Transverse colon (tissue), 4 donors: ENCODE data around the gene ZMAT2. TPM values are rescaled to one million over a fixed set of nuclear protein-coding genes. Genes with fewer than 3 reads are reported as not detected.

Source experiments
- DNase-seq: peaks from one replicate; pipeline ENCODE4 v3.0.0-alpha.2; 2019
- H3K27ac ChIP-seq, 4 donors: fragments of 200-600 bp; sonication (generic); 2 replicates each; pipeline ENCODE4 v1.5.1; 2016 to 2018; ENCODE audit warnings: inconsistent platforms in 4 of 4
- H3K27me3 ChIP-seq: fragments of 200-600 bp; sonication (generic); 2 replicates; pipeline ENCODE4 v1.5.1; 2017; ENCODE audit warnings: inconsistent platforms
- H3K36me3 ChIP-seq, 4 donors: fragments of 200-600 bp; sonication (generic); 2 replicates each; pipeline ENCODE4 v1.5.1; 2017 to 2019; ENCODE audit warnings: inconsistent platforms in 4 of 4
- H3K4me1 ChIP-seq, 4 donors: fragments of 200-600 bp; sonication (generic); 2 replicates each; pipeline ENCODE4 v1.5.1; 2017 to 2020; ENCODE audit warnings: inconsistent platforms in 4 of 4
- H3K4me3 ChIP-seq, 4 donors: fragments of 200-600 bp; sonication (generic); 1 replicate in 1 of 4; 2 replicates in 3 of 4; pipeline versions ENCODE4 v1.5.1 to v1.6.1; 2017 to 2019; ENCODE audit warnings: inconsistent platforms in 4 of 4
- H3K9me3 ChIP-seq, 2 donors: fragments of 200-600 bp; sonication (generic); 2 replicates each; pipeline ENCODE4 v1.5.1; 2017 to 2019; ENCODE audit warnings: inconsistent platforms in 2 of 2
- CTCF ChIP-seq, 5 experiments: fragments of 200-600 bp in 3 of 5; fragments of 450-650 bp in 2 of 5; sonication (generic) in 3 of 5; IDR thresholded peaks; 1 replicate in 2 of 5; 2 replicates in 3 of 5; pipeline ENCODE4 v1.5.1; 2016 to 2017; ENCODE audit warnings: antibody characterized with exemption in 5 of 5, inconsistent platforms in 3 of 5, mild to moderate bottlenecking in 2 of 5, moderate library complexity in 1 of 5
- EP300 ChIP-seq: sonication (generic); formaldehyde crosslinking; IDR thresholded peaks from one replicate; pipeline ENCODE4 v1.6.1; 2017; ENCODE audit warnings: antibody characterized with exemption, low read depth
- POLR2A ChIP-seq: fragments of 450-650 bp; IDR thresholded peaks from one replicate; pipeline ENCODE4 v1.6.1; 2016; ENCODE audit warnings: antibody characterized with exemption, mild to moderate bottlenecking, moderate library complexity
- POLR2AphosphoS5 ChIP-seq, 3 donors: sonication (generic); formaldehyde crosslinking; IDR thresholded peaks; one replicate each; pipeline ENCODE4 v1.6.1; 2016; ENCODE audit warnings: antibody characterized with exemption in 3 of 3
- WGBS, 2 donors: methylation state at CpG; one replicate each; pipeline ENCODE4 v1.1.5; 2018; ENCODE audit warnings: low coverage in 1 of 2; 5-methylcytosine and 5-hydroxymethylcytosine counted together
- in situ Hi-C, 4 donors: fragments of 200-750 bp; cut with MboI; loops; one replicate each; pipeline versions ENCODE4 v1.15.0 to v1.15.1; 2017; ENCODE audit warnings: low sequenced_read_pairs in 3 of 4, low pct_ligation_motif_present in 1 of 4, low pct_unique_long_range_greater_than_20kb in 1 of 4
- intact Hi-C: fragments of 100-400 bp; cut with DNase I; formaldehyde crosslinking; loops from one replicate; pipeline ENCODE4 v1.15.1; 2023; ENCODE audit warnings: low total_unique reads
- small RNA-seq, 4 donors: library from RNA; depleted of rRNA; stranded (forward); fragments of <200 nt; gene quantifications; one replicate each; pipeline ENCODE3, GENCODE V24; 2016
- total RNA-seq, 4 donors: library from RNA; depleted of rRNA; stranded (reverse); fragments of >200 nt; gene quantifications; one replicate each; pipeline ENCODE4 v1.1.0, GENCODE V29; 2016

ZMAT2 gene
- total RNA-seq, 4 donors from 2014 or later = 6.7 to 41.3 (median 23.1) TPM

GRCh38 chr5:140741967-140742366 lies 41.7 kb downstream of the ZMAT2 start:
- TF ChIP-seq EP300 (no peak), POLR2A (no peak), POLR2AphosphoS5 (IDR thresholded peaks at IDR 0.05) (no peak), CTCF (IDR thresholded peaks at IDR 0.05) (no peak)
- intact Hi-C loops = no loop called here
- no peaks in the 10 kb centered on the region for H3K9me3 ChIP-seq
- H3K27me3 ChIP-seq = peaks cover 10% of the 10 kb centered on the region
- no peaks in the 10 kb centered on the region for H3K36me3 ChIP-seq
- DNase-seq = no peak
- no peak overlapping the region for H3K27ac ChIP-seq
- in situ Hi-C loops = no loop called here
- H3K4me3 ChIP-seq = no peak overlapping the region
- no peaks in the 10 kb centered on the region for H3K4me1 ChIP-seq
- WGBS, 2 donors = 80 to 100% methylated on average over 1 of the region's 1 CpG

GRCh38 chr5:140753561-140753960 lies 53.3 kb downstream of the ZMAT2 start:
- intact Hi-C loops (no loop called here), in situ Hi-C loops (no loop called here)
- DNase-seq = no peak
- Histone ChIP-seq H3K4me3 (no peak overlapping the region), H3K9me3 (peaks cover 25 to 32% of the 10 kb centered on the region in 2 donors), H3K27me3 (no peaks in the 10 kb centered on the region), H3K27ac (no peak overlapping the region), H3K36me3 (no peaks in the 10 kb centered on the region), H3K4me1 (no peaks in the 10 kb centered on the region)
- 91% methylated on average over 5 of the region's 5 CpGs; no CpG with 5 or more reads in 1 of the 2 donors for WGBS, 2 donors
- no peak for TF ChIP-seq POLR2AphosphoS5 (IDR thresholded peaks at IDR 0.05)
- TF ChIP-seq CTCF (IDR thresholded peaks at IDR 0.05) = no peak
- TF ChIP-seq POLR2A = no peak
- TF ChIP-seq EP300 = no peak

Small RNA genes within 50 kb of the gene (small RNA-seq; reads per million reads assigned to genes)
- 112 to 184 (median 173) reads per million in 4 donors for gene VTRNA1-1
- gene VTRNA1-2 = 35.5 to 232 (median 86.5) reads per million in 4 donors
- 0 to 0.71 (median 0.44) reads per million in 4 donors for gene VTRNA1-3

Other genes starting within 250 kb of the ZMAT2 start
- 10 to 100 TPM in 3 of 4 donors, not detected in 1; 18.0 to 56.0 (median 27.5) TPM for gene EIF4EBP3, start 152.8 kb upstream of the ZMAT2 start, total RNA-seq
- 10 to 100 TPM; 19.9 to 36.3 (median 26.5) TPM for gene SRA1, start 143.0 kb upstream of the ZMAT2 start, total RNA-seq
- 10 to 100 TPM; 20.1 to 42.5 (median 37.4) TPM for gene APBB3, start 135.8 kb upstream of the ZMAT2 start, total RNA-seq
- gene SLC35A4, start 135.6 kb upstream of the ZMAT2 start, total RNA-seq = 10 to 100 TPM; 39.4 to 75.5 (median 52.6) TPM
- gene CD14, start 67.3 kb upstream of the ZMAT2 start, total RNA-seq = 10 to 100 TPM in 3 of 4 donors, 1 to 10 TPM in 1; 3.6 to 92.4 (median 45.6) TPM
- gene TMCO6, start 61.0 kb upstream of the ZMAT2 start, total RNA-seq = 10 to 100 TPM in 3 of 4 donors, under 1 TPM in 1; 0.75 to 99.2 (median 40.2) TPM
- gene NDUFA2, start 52.8 kb upstream of the ZMAT2 start, total RNA-seq = 100 to 1,000 TPM in 2 of 4 donors, 10 to 100 TPM in 2; 70.8 to 586 (median 90.7) TPM
- 100 to 1,000 TPM in 2 of 4 donors, 10 to 100 TPM in 2; 70.8 to 147 (median 100) TPM for gene IK, start 52.6 kb upstream of the ZMAT2 start, total RNA-seq
- 10 to 100 TPM; 33.3 to 76.6 (median 36.1) TPM for gene WDR55, start 35.5 kb upstream of the ZMAT2 start, total RNA-seq
- gene DND1, start 26.9 kb upstream of the ZMAT2 start, total RNA-seq = 1 to 10 TPM in 3 of 4 donors, under 1 TPM in 1; 0.40 to 4.9 (median 2.3) TPM
- 10 to 100 TPM; 39.6 to 51.6 (median 43.9) TPM for gene HARS1, start 9.1 kb upstream of the ZMAT2 start, total RNA-seq
- gene HARS2, start 9.0 kb upstream of the ZMAT2 start, total RNA-seq = 10 to 100 TPM; 30.3 to 60.6 (median 41.4) TPM
- gene PCDHA1, start 85.7 kb downstream of the ZMAT2 start, total RNA-seq = under 1 TPM in 1 of 4 donors, not detected in 3; 0.14 TPM
- under 1 TPM in 2 of 4 donors, not detected in 2; 0.14 to 0.32 TPM for gene PCDHA2, start 94.4 kb downstream of the ZMAT2 start, total RNA-seq
- 1 to 10 TPM in 1 of 4 donors, under 1 TPM in 2, not detected in 1; 0.32 to 8.8 (median 0.41) TPM for gene PCDHA3, start 100.6 kb downstream of the ZMAT2 start, total RNA-seq
- 1 to 10 TPM in 3 of 4 donors, under 1 TPM in 1; 0.79 to 7.9 (median 2.4) TPM for gene PCDHA4, start 106.6 kb downstream of the ZMAT2 start, total RNA-seq
- under 1 TPM in 2 of 4 donors, not detected in 2; 0.79 to 0.96 TPM for gene PCDHA5, start 121.2 kb downstream of the ZMAT2 start, total RNA-seq
- 1 to 10 TPM in 2 of 4 donors, under 1 TPM in 1, not detected in 1; 0.64 to 3.0 (median 1.2) TPM for gene PCDHA6, start 127.5 kb downstream of the ZMAT2 start, total RNA-seq
- gene PCDHA7, start 133.8 kb downstream of the ZMAT2 start, total RNA-seq = 1 to 10 TPM in 2 of 4 donors, under 1 TPM in 1, not detected in 1; 0.37 to 1.4 (median 1.1) TPM
- 1 to 10 TPM in 1 of 4 donors, under 1 TPM in 1, not detected in 2; 0.79 to 1.2 TPM for gene PCDHA8, start 140.7 kb downstream of the ZMAT2 start, total RNA-seq
- under 1 TPM; 0.37 to 1.00 (median 0.58) TPM for gene PCDHA9, start 147.9 kb downstream of the ZMAT2 start, total RNA-seq
- gene PCDHA10, start 155.4 kb downstream of the ZMAT2 start, total RNA-seq = under 1 TPM in 2 of 4 donors, not detected in 2; 0.68 to 0.79 TPM
- gene PCDHA11, start 168.5 kb downstream of the ZMAT2 start, total RNA-seq = 1 to 10 TPM in 1 of 4 donors, under 1 TPM in 1, not detected in 2; 0.48 to 1.2 TPM
- under 1 TPM in 3 of 4 donors, not detected in 1; 0.55 to 0.80 (median 0.64) TPM for gene PCDHA12, start 174.9 kb downstream of the ZMAT2 start, total RNA-seq
- under 1 TPM in 2 of 4 donors, not detected in 2; 0.32 to 0.55 TPM for gene PCDHA13, start 181.7 kb downstream of the ZMAT2 start, total RNA-seq
- gene PCDHAC1, start 225.9 kb downstream of the ZMAT2 start, total RNA-seq = under 1 TPM in 3 of 4 donors, not detected in 1; 0.37 to 0.82 (median 0.48) TPM